Psoas muscle (tissue), 8 donors: ENCODE results near the gene SPON1. TPM values are rescaled to one million over a fixed set of nuclear protein-coding genes. Genes with fewer than 3 reads are reported as not detected.

Experiments
- ATAC-seq, 4 donors: fragments of 200-7000 bp; cut with Tn5 transposase; one replicate each; pipeline ENCODE4 v1.9.1; 2020; ENCODE audit warnings: moderate library complexity in 3 of 4, mild to moderate bottlenecking in 2 of 4
- DNase-seq, 2 donors: peaks; one replicate each; pipeline ENCODE4 v3.0.0-alpha.2; 2020
- H3K27ac ChIP-seq: fragments of 200-600 bp; one replicate; pipeline ENCODE4 v1.8.0; 2022
- H3K27me3 ChIP-seq, 3 donors: fragments of 200-600 bp in 1 of 3; one replicate each; pipeline versions ENCODE4 v1.6.1 to v1.8.0; 2013 to 2022; ENCODE audit warnings: low read length in 2 of 3, mild to moderate bottlenecking in 2 of 3, moderate library complexity in 1 of 3; ENCODE audit not compliant: insufficient read depth in 3 of 3
- H3K36me3 ChIP-seq, 2 donors: fragments of 200-600 bp in 1 of 2; one replicate each; pipeline versions ENCODE4 v1.6.1 to v1.8.0; 2013 to 2022; ENCODE audit warnings: low read depth in 1 of 2, mild to moderate bottlenecking in 1 of 2, moderate library complexity in 1 of 2; ENCODE audit not compliant: insufficient read depth in 1 of 2
- H3K4me1 ChIP-seq: fragments of 200-600 bp; one replicate; pipeline ENCODE4 v1.8.0; 2022
- H3K4me3 ChIP-seq: fragments of 200-600 bp; one replicate; pipeline ENCODE4 v1.8.0; 2022; ENCODE audit warnings: mild to moderate bottlenecking
- H3K9me3 ChIP-seq: fragments of 200-600 bp; one replicate; pipeline ENCODE4 v1.8.0; 2022
- CTCF ChIP-seq: fragments of 200-600 bp; IDR thresholded peaks from one replicate; pipeline ENCODE4 v1.8.0; 2022; ENCODE audit warnings: antibody characterized with exemption
- WGBS, 3 donors: extraction: QIAGEN DNeasy Blood & Tissue Kit; methylation state at CpG; one replicate each; pipeline versions ENCODE4 v1.1.6 to v1.1.7; 2013; 5-methylcytosine and 5-hydroxymethylcytosine counted together
- intact Hi-C, 2 donors: fragments of 100-400 bp; cut with DNase I; formaldehyde crosslinking; loops; one replicate each; pipeline versions ENCODE4 v1.11.0 to v1.14.2; 2022
- polyA plus RNA-seq, 3 donors: library from polyadenylated mRNA; stranded (reverse); fragments of 200-250 nt; gene quantifications; one replicate each; pipeline ENCODE4 v1.2.3, GENCODE V29; 2013
- total RNA-seq, 4 donors: library from RNA; stranded (reverse); fragmentation: NEBNext Ultra II Directional in 2 of 4; extraction: Animal tissue kit (Norgen Biotek cat#: 25700) in 2 of 4; gene quantifications; one replicate each; pipeline versions ENCODE4 v1.2.1 to v1.2.4, GENCODE V29; 2021 to 2023
- donor health status: healthy with polysubstance abuse.
- donor health status: DM: no; HTN: no; CAD: no; lungs with moderate emphysema.
- donor health status: Bipolar disorder and iron deficiency.
- donor health status: healthy.
- donor health status: DM: yes; HTN: yes; CAD: no.
- donor health status: DM: no; HTN: no; CAD: no.
- donor health status: DM: no; HTN: no; CAD: no.
- donor health status: DM: yes; HTN: yes; CAD: no.

The SPON1 gene
- total and polyA plus RNA-seq, 7 donors, result 0.24 to 1.6 (median 1.2) TPM

- Histone ChIP-seq H3K4me1 (no peaks in the 10 kb centered on the region), H3K36me3 (no peaks in the 10 kb centered on the region), H3K4me3 (no peak overlapping the region), H3K27me3 (peaks cover 0 to 23% (median 5%) of the 10 kb centered on the region in 3 donors), H3K27ac (no peak overlapping the region), H3K9me3 (no peaks in the 10 kb centered on the region)
- ATAC-seq (peak in 1 of 4 donors; percentile 7), DNase-seq (no peak)
- 94 to 95% (median 95%) methylated on average over 1 of the region's 1 CpG for WGBS, 3 donors
- intact Hi-C loops, result no loop called here
- TF ChIP-seq CTCF, result no peak
Observed at GRCh38 chr11:14259878-14260277, 297.4 kb downstream of the SPON1 start.

GRCh38 chr11:14261066-14261465 is 298.5 kb downstream of the SPON1 start:
- H3K27me3 ChIP-seq, result peaks cover 0 to 23% (median 5%) of the 10 kb centered on the region in 3 donors
- ATAC-seq, result no peak
- intact Hi-C loops, result no loop called here
- no peak overlapping the region for H3K4me3 ChIP-seq
- 24 to 53% (median 31%) methylated on average over 4 of the region's 4 CpGs for WGBS, 3 donors
- H3K9me3 ChIP-seq, result no peaks in the 10 kb centered on the region
- TF ChIP-seq CTCF, result no peak
- H3K4me1 ChIP-seq, result no peaks in the 10 kb centered on the region
- H3K27ac ChIP-seq, result no peak overlapping the region
- no peak for DNase-seq
- H3K36me3 ChIP-seq, result peaks cover 0 to 10% of the 10 kb centered on the region in 2 donors

GRCh38 chr11:14262271-14262846 is 299.8 kb downstream of the SPON1 start:
- intact Hi-C loops, result no loop called here
- peaks cover 0 to 10% of the 10 kb centered on the region in 2 donors for H3K36me3 ChIP-seq
- H3K27me3 ChIP-seq, result peaks cover 0 to 12% (median 5%) of the 10 kb centered on the region in 3 donors
- H3K4me3 ChIP-seq, result no peak overlapping the region
- no peaks in the 10 kb centered on the region for H3K9me3 ChIP-seq
- DNase-seq, result no peak
- no peak for ATAC-seq
- H3K27ac ChIP-seq, result no peak overlapping the region
- WGBS, 3 donors, result 69 to 80% (median 74%) methylated on average over 8 of the region's 8 CpGs
- TF ChIP-seq CTCF, result no peak
- H3K4me1 ChIP-seq, result no peaks in the 10 kb centered on the region

DNA sequence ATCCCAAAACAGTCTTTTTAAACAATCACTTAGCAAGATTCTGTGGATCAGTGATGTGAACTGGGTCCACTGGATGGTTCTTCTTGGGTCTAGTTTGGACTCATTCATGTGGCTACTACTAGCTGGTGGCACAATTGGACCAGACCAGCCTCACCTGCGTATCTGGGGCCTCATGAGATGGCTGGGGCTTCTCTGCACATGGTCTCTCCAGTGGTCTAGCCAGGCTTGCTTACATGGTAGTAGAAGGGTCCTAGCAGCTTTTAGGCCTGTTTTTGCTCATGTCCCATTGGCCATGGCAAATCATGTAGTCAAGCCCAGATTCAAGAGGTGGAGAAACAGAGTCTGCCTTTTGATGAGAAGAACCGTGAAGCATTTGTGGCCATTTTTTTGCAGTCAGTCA is 302.4 kb downstream of the SPON1 start:
- TF ChIP-seq CTCF, result no peak
- DNase-seq, result no peak
- H3K36me3 ChIP-seq, result peaks cover 1 to 15% of the 10 kb centered on the region in 2 donors
- H3K27ac ChIP-seq, result no peak overlapping the region
- no peak overlapping the region for H3K4me3 ChIP-seq
- H3K27me3 ChIP-seq, result no peaks in the 10 kb centered on the region
- WGBS, 3 donors, result 100% methylated on average over 2 of the region's 2 CpGs
- no peaks in the 10 kb centered on the region for H3K9me3 ChIP-seq
- intact Hi-C loops, result no loop called here
- H3K4me1 ChIP-seq, result peaks cover 5% of the 10 kb centered on the region
- no peak for ATAC-seq

DNA sequence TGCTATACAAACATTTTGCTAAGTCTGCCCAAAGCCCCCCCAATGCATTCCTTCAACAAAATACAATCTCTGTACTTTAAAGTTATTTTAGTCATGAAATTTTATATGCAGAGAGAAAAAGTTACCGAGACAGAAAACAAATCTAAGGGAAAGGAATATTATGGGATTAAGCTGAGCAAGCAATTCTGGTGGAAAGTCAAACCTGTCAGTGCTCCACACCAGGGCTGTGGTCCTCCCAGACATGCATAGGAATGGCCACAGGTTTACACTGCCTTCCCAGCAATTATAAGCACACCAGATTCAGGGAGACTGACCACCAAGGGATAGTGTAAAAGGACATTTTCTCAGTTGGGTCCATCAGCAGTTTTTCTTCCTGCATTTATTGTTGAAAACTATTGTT is 304.1 kb downstream of the SPON1 start:
- H3K4me1 ChIP-seq, result peaks cover 9% of the 10 kb centered on the region
- H3K27ac ChIP-seq, result no peak overlapping the region
- no peak for ATAC-seq
- 58 to 71% (median 70%) methylated on average over 1 of the region's 1 CpG for WGBS, 3 donors
- H3K9me3 ChIP-seq, result no peaks in the 10 kb centered on the region
- no peaks in the 10 kb centered on the region for H3K27me3 ChIP-seq
- no peak overlapping the region for H3K4me3 ChIP-seq
- no peak for TF ChIP-seq CTCF
- intact Hi-C loops, result no loop called here
- peaks cover 3 to 15% of the 10 kb centered on the region in 2 donors for H3K36me3 ChIP-seq
- no peak for DNase-seq
